OCI-LY7 (cell line): ENCODE data around the gene CCT8. TPM values are rescaled to one million over a fixed set of nuclear protein-coding genes. Genes with fewer than 3 reads are reported as not detected.

ENCODE experiments used
- BruUV-seq: library from RNA; stranded (reverse); fragments of 400-500 nt; replicated peaks from 2 replicates; lab custom pipeline; 2021; lab: Mats Ljungman, UMichigan
- CTCF ChIA-PET: fragments of 300-600 bp; sonication (Branson Sonifier 250); formaldehyde crosslinking; loops from one replicate; lab custom pipeline; 2022; ENCODE audit warnings: antibody characterized with exemption; ENCODE audit not compliant: unreplicated experiment; lab: Charles Lee
- POLR2A ChIA-PET: fragments of 300-600 bp; sonication (Branson Sonifier 250); formaldehyde crosslinking; loops from one replicate; lab custom pipeline; 2022; ENCODE audit warnings: antibody characterized with exemption; lab: Charles Lee
- DNase-seq: peaks from one replicate; pipeline ENCODE4 v3.0.0-alpha.2; 2015; ENCODE audit warnings: low spot score
- H2AFZ ChIP-seq: fragments of 200-600 bp; sonication (generic), shearing (Covaris generic); 2 replicates; pipeline ENCODE4 v1.6.1; 2014; ENCODE audit warnings: mild to moderate bottlenecking, antibody characterized with exemption, low read length, moderate library complexity
- H3K27ac ChIP-seq: fragments of 200-600 bp; sonication (generic); 2 replicates; pipeline ENCODE4 v1.5.1; 2014; ENCODE audit warnings: mixed run types, low read depth, mild to moderate bottlenecking, moderate library complexity, low read length, inconsistent platforms; ENCODE audit not compliant: poor library complexity, severe bottlenecking
- H3K36me3 ChIP-seq: fragments of 200-600 bp; sonication (generic); 2 replicates; pipeline ENCODE4 v1.6.1; 2014; ENCODE audit warnings: mild to moderate bottlenecking, antibody characterized with exemption, low read length, moderate library complexity, mixed read lengths; ENCODE audit not compliant: insufficient read depth
- H3K4me1 ChIP-seq: fragments of 200-600 bp; sonication (generic); 2 replicates; pipeline ENCODE4 v1.5.1; 2014; ENCODE audit warnings: mild to moderate bottlenecking, low read length; ENCODE audit not compliant: insufficient read depth, poor library complexity, severe bottlenecking
- H3K4me2 ChIP-seq: fragments of 200-600 bp; sonication (generic); 2 replicates; pipeline ENCODE4 v1.6.1; 2014; ENCODE audit warnings: mild to moderate bottlenecking, low read length
- H3K4me3 ChIP-seq: fragments of 200-600 bp; sonication (generic); 2 replicates; pipeline ENCODE4 v1.5.1; 2014; ENCODE audit warnings: mild to moderate bottlenecking, low read depth, low read length; ENCODE audit not compliant: poor library complexity, severe bottlenecking
- H3K79me2 ChIP-seq: fragments of 200-600 bp; sonication (generic); 2 replicates; pipeline ENCODE4 v1.6.1; 2016; ENCODE audit warnings: low read depth, mild to moderate bottlenecking, low read length, moderate library complexity, mixed read lengths; ENCODE audit not compliant: insufficient read depth
- H3K9me2 ChIP-seq: fragments of 200-600 bp; sonication (generic); 2 replicates; pipeline ENCODE4 v1.6.1; 2016; ENCODE audit warnings: mild to moderate bottlenecking, low read length, mixed read lengths; ENCODE audit not compliant: insufficient read depth
- H3K9me3 ChIP-seq: fragments of 200-600 bp; sonication (generic); 2 replicates; pipeline ENCODE4 v1.6.1; 2014; ENCODE audit warnings: mild to moderate bottlenecking, mixed run types, low read length, mixed read lengths
- H4K20me1 ChIP-seq: fragments of 200-600 bp; sonication (generic); 2 replicates; pipeline ENCODE4 v1.6.1; 2014; ENCODE audit warnings: mild to moderate bottlenecking, antibody characterized with exemption, low read length, moderate library complexity, mixed read lengths; ENCODE audit not compliant: insufficient read depth
- CTCF ChIP-seq: fragments of 200-600 bp; sonication (generic); conservative IDR thresholded peaks from 2 replicates; pipeline ENCODE4 v1.5.1; 2014; ENCODE audit warnings: mild to moderate bottlenecking, antibody characterized with exemption, low read length, moderate library complexity, mixed read lengths
- EZH2phosphoT487 ChIP-seq: fragments of 200-600 bp; sonication (generic); IDR thresholded peaks from 2 replicates; pipeline ENCODE4 v1.6.1; 2018; ENCODE audit warnings: low read depth, borderline replicate concordance, mild to moderate bottlenecking, mixed run types, antibody characterized with exemption, low read length, moderate library complexity, mixed read lengths
- intact Hi-C: fragments of 100-400 bp; cut with micrococcal nuclease; formaldehyde crosslinking; loops from one replicate; pipeline ENCODE4 v1.10.0; 2022; ENCODE audit not compliant: unreplicated experiment
- total RNA-seq, 2 experiments: library from RNA; depleted of rRNA in 1 of 2; stranded (reverse); fragments of >200 nt in 1 of 2; shearing (Covaris generic) in 1 of 2; gene quantifications; 2 replicates each; pipeline ENCODE4 v1.2.3, GENCODE V29; 2014 to 2022

Gene CCT8
- total RNA-seq, 2 experiments from 2014 or later = 229 to 375 TPM

DNA sequence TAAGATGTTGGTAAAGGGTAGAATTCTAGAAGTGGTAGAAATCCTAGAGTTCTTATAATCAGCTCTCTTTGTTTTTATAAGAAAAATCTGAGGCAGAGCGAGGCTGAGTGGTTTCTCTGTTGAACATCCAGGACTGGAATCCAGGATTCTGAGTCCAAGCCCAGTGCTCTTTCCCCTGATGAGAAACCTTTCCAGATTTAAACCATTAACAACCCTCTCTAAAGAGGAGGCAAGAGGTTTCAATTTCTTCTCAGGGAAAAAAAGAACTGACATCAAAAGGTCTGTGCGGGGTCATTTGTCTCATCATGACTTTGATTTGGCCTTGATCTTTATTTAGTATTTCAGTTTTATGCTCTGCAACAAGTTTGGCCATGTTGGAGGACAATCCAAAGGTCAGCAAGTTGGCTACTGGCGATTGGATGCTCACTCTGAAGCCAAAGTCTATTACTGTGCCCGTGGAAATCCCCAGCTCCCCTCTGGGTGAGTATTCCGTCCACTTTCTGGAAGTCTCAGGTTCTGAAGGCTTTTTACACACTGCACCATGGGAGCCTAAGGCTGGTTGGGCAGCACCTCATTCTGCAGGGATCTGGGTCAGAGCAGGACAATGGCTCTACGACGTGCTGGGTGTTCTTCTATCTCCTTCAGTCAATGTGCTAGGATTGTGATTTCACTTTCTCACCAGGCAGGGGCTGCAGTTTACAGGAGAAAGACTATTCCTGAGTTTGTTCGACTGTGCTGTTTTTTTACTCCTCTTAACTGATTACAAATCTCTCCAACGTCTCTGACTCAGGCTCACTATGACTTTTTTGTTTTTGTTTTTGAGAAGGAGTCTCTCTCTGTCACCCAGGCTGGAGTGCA, 18.9 kb upstream of the CCT8 start:
- H3K79me2 ChIP-seq = no peaks in the 10 kb centered on the region
- DNase-seq = no peak
- no peaks in the 10 kb centered on the region for H3K4me1 ChIP-seq
- no peak overlapping the region for H2AFZ ChIP-seq
- no peaks in the 10 kb centered on the region for H3K9me2 ChIP-seq
- ChIA-PET POLR2A (interaction anchor here (0.6 to 2.2 kb wide), 5 partner anchors 10 to 269 kb away, joined by 3 to 5 read pairs (median 4); no protein-coding TSS in a partner anchor), CTCF (interaction anchor here (1.2 kb wide), 1 partner anchor 13 kb away, joined by 3 read pairs; no protein-coding TSS in a partner anchor)
- no peaks in the 10 kb centered on the region for H4K20me1 ChIP-seq
- intact Hi-C loops = loop anchor here (5.0 to 10.0 kb wide), 2 partner anchors 205 to 382 kb away; partner anchors contain the start of gene BACH1
- H3K36me3 ChIP-seq = no peaks in the 10 kb centered on the region
- no peak overlapping the region for H3K4me3 ChIP-seq
- BruUV-seq = no TSS peak
- H3K9me3 ChIP-seq = no peaks in the 10 kb centered on the region
- H3K27ac ChIP-seq = no peak overlapping the region
- H3K4me2 ChIP-seq = no peak overlapping the region
- TF ChIP-seq EZH2phosphoT487 (no peak), CTCF (no peak)

- Histone ChIP-seq H3K9me2 (no peaks in the 10 kb centered on the region), H3K27ac (no peak overlapping the region), H2AFZ (no peak overlapping the region), H3K36me3 (no peaks in the 10 kb centered on the region), H3K4me3 (no peak overlapping the region), H4K20me1 (no peaks in the 10 kb centered on the region), H3K4me2 (no peak overlapping the region), H3K9me3 (no peaks in the 10 kb centered on the region), H3K4me1 (no peaks in the 10 kb centered on the region), H3K79me2 (no peaks in the 10 kb centered on the region)
- intact Hi-C loops = loop anchor here (2.0 to 10.0 kb wide), 3 partner anchors 206 to 758 kb away; partner anchors contain the start of gene BACH1
- ChIA-PET POLR2A (interaction anchor here (0.6 to 1.0 kb wide), 2 partner anchors 51 to 257 kb away, joined by 3 to 6 read pairs; no protein-coding TSS in a partner anchor), CTCF (no interaction called here)
- no peak for DNase-seq
- no TSS peak for BruUV-seq
- TF ChIP-seq CTCF = no peak
- no peak for TF ChIP-seq EZH2phosphoT487
These were observed 17.6 kb upstream of the CCT8 start for GRCh38 chr21:29091033-29091432.
